K562 (cell line): Measurements from ENCODE around the gene NFXL1. TPM values are rescaled to one million over a fixed set of nuclear protein-coding genes. Genes with fewer than 3 reads are reported as not detected.

ENCODE experiments used
- CHD2 ChIP-seq: IDR thresholded peaks from 2 replicates; pipeline ENCODE4 v1.6.1; 2011; ENCODE audit warnings: low read depth, low read length
- EP300 ChIP-seq: IDR thresholded peaks from 2 replicates; pipeline ENCODE4 v1.6.1; 2012; ENCODE audit warnings: low read length, improper control_type of control experiment
- GABPB1 ChIP-seq: sonication (generic); formaldehyde crosslinking; IDR thresholded peaks from 2 replicates; pipeline ENCODE4 v1.8.0; 2022; ENCODE audit warnings: mild to moderate bottlenecking, missing genetic modification reagents
- GMEB1 ChIP-seq: fragments of 250-450 bp; sonication (Bioruptor Pico); IDR thresholded peaks from 2 replicates; pipeline ENCODE4 v1.4.0; 2020; ENCODE audit warnings: mild to moderate bottlenecking
- GTF2F1 ChIP-seq: IDR thresholded peaks from 2 replicates; pipeline ENCODE4 v1.6.1; 2011; ENCODE audit warnings: low read depth, low read length, improper control_type of control experiment
- GTF3C2 ChIP-seq: IDR thresholded peaks from 3 replicates; pipeline ENCODE4 v1.6.1; 2011; ENCODE audit warnings: borderline replicate concordance, mild to moderate bottlenecking, moderate library complexity; ENCODE audit not compliant: insufficient read length; ENCODE audit errors: extremely low read depth
- MNT ChIP-seq, 2 experiments: fragments of 450-650 bp; conservative IDR thresholded peaks; 2 replicates each; pipeline ENCODE4 v1.6.1; 2017; ENCODE audit warnings: mild to moderate bottlenecking in 2 of 2, moderate library complexity in 2 of 2
- NCOR1 ChIP-seq: fragments of 450-650 bp; IDR thresholded peaks from 2 replicates; pipeline ENCODE4 v1.6.1; 2016; ENCODE audit warnings: mild to moderate bottlenecking, moderate library complexity
- PML ChIP-seq: IDR thresholded peaks from 2 replicates; pipeline ENCODE4 v1.6.1; 2012; ENCODE audit warnings: low read length, inconsistent platforms
- POLR2A ChIP-seq: fragments of 450-650 bp; conservative IDR thresholded peaks from 2 replicates; pipeline ENCODE4 v1.6.1; 2016
- RBBP5 ChIP-seq: fragments of 200-600 bp; sonication (generic); IDR thresholded peaks from 2 replicates; pipeline ENCODE4 v1.6.1; 2012; ENCODE audit warnings: borderline replicate concordance, mild to moderate bottlenecking, low read length, control low read depth, inconsistent platforms; ENCODE audit not compliant: insufficient read depth, poor library complexity, severe bottlenecking
- SUPT5H ChIP-seq: fragments of 450-650 bp; IDR thresholded peaks from 2 replicates; pipeline ENCODE4 v1.6.1; 2016
- TBP ChIP-seq: optimal IDR thresholded peaks from 2 replicates; pipeline ENCODE3; 2011; ENCODE audit warnings: low read depth, low read length, improper control_type of control experiment
- ZBTB2 ChIP-seq: fragments of 450-650 bp; IDR thresholded peaks from 2 replicates; pipeline ENCODE4 v1.6.1; 2016; ENCODE audit warnings: antibody characterized with exemption
- ZBTB33 ChIP-seq: sonication (generic); formaldehyde crosslinking; IDR thresholded peaks from 2 replicates; pipeline ENCODE4 v1.8.1; 2023; ENCODE audit warnings: mild to moderate bottlenecking, missing genetic modification reagents
- ZNF143 ChIP-seq: sonication (generic); formaldehyde crosslinking; IDR thresholded peaks from 2 replicates; pipeline ENCODE4 v1.9.0; 2022; ENCODE audit warnings: mild to moderate bottlenecking, missing genetic modification reagents
- ZNF175 ChIP-seq: fragments of 200-800 bp; sonication (Bioruptor generic); IDR thresholded peaks from 2 replicates; pipeline ENCODE4 v1.6.1; 2016; ENCODE audit warnings: low read depth, mild to moderate bottlenecking, missing genetic modification characterization, missing compliant biosample characterization
- ZNF384 ChIP-seq: IDR thresholded peaks from 2 replicates; pipeline ENCODE4 v1.6.1; 2012; ENCODE audit warnings: low read depth, low read length, improper control_type of control experiment
- polyA plus RNA-seq, 8 experiments: library from polyadenylated mRNA; depleted of rRNA in 4 of 8; stranded (reverse) in 5 of 8; unstranded in 3 of 8; fragments of >200 nt; fragmentation: Nextera tagmentation in 2 of 8; fragmentation: Illumina TruSeq in 1 of 8; extraction: Ambion mirVana in 2 of 8; extraction: Trizol in 1 of 8; gene quantifications; 2 replicates each; pipeline versions ENCODE4 v1.2.1 to v1.2.3, GENCODE V29; 2011 to 2014; ENCODE audit warnings: inconsistent platforms in 1 of 8, missing spikeins in 1 of 8
- total RNA-seq, 7 experiments: library from RNA; depleted of rRNA in 6 of 7; stranded (reverse); fragments of >200 nt in 6 of 7; fragmentation: Illumina TruSeq in 2 of 7; extraction: Trizol in 2 of 7; gene quantifications; 2 replicates each; pipeline versions ENCODE4 v1.2.1 to v1.2.3, GENCODE V29; 2011 to 2021; ENCODE audit warnings: low replicate concordance in 1 of 7

NFXL1 gene
- total and polyA plus RNA-seq, 9 of the 15 experiments (the other 6 are each of a cell fraction or from before 2014, with no cell fraction given) = 7.5 to 27.0 (median 10.6) TPM

- TF ChIP-seq GTF3C2 (no peak), ZNF143 (CRISPR knock-in tag) (peak; percentile 96), GABPB1 (CRISPR knock-in tag) (peak; percentile 89), GMEB1 (CRISPR knock-in tag) (peak; percentile 85), MNT (conservative IDR thresholded peaks at IDR 0.05) (peak; percentile 92 to 95), TBP (peak; percentile 89), EP300 (no peak), ZBTB33 (no peak; the same call in 1 of the 2 replicates), SUPT5H (peak; percentile 91), PML (peak; percentile 64), CHD2 (0 out of 2 replicates have a peak, but pooled peaks have one; percentile 44), ZNF384 (no peak; the same call in 1 of the 2 replicates), RBBP5 (peak; percentile 70), ZBTB2 (peak; percentile 35; the same call in 1 of the 2 replicates), ZNF175 (CRISPR knock-in tag) (no peak), NCOR1 (no peak), POLR2A (peak; percentile 93), GTF2F1 (peak; percentile 34; the same call in 1 of the 2 replicates)
Measured at GRCh38 chr4:47914220-47914925, at the start of gene NFXL1 (continued).
